GM19324 (cell line): ENCODE data around the gene HP.
"Not testable (repeated sequence)": the region's sequence is repeated elsewhere in the genome, so short reads cannot be mapped to it uniquely, and the experiment has no call there.

ENCODE experiments used
- ATAC-seq: cut with Tn5 transposase; IDR thresholded peaks from one replicate; pipeline ENCODE4 v1.9.1; 2021; ENCODE audit warnings: mild to moderate bottlenecking, moderate library complexity; ENCODE audit not compliant: unreplicated experiment, low FRiP score

The HP gene

GRCh38 chr16:72042157-72042660 lies 12.1 kb upstream of the HP start:
- no peak for ATAC-seq

GRCh38 chr16:72043058-72043457 lies 11.2 kb upstream of the HP start:
- no peak for ATAC-seq

- ATAC-seq = no peak
These were observed 10.8 kb upstream of the HP start for GRCh38 chr16:72043539-72043938.

- ATAC-seq = no peak
These were observed 10.0 kb upstream of the HP start for GRCh38 chr16:72044296-72044695.

GRCh38 chr16:72044825-72045359 lies 9.4 kb upstream of the HP start:
- no peak for ATAC-seq

GRCh38 chr16:72049110-72049509 lies 5.2 kb upstream of the HP start:
- no peak for ATAC-seq

- no peak for ATAC-seq
These were observed 3.4 kb upstream of the HP start for GRCh38 chr16:72050769-72051464.

GRCh38 chr16:72051818-72052217 lies 2.5 kb upstream of the HP start:
- ATAC-seq = no peak

- no peak for ATAC-seq
These were observed 1.6 kb downstream of the HP start for GRCh38 chr16:72055911-72056310.

- ATAC-seq = not testable (repeated sequence)
These were observed 3.0 kb downstream of the HP start for GRCh38 chr16:72057313-72057712.

GRCh38 chr16:72059060-72059459 lies 4.8 kb downstream of the HP start:
- ATAC-seq = not testable (repeated sequence)

GRCh38 chr16:72060405-72060804 lies 6.1 kb downstream of the HP start:
- no peak for ATAC-seq

GRCh38 chr16:72061564-72061963 lies 7.3 kb downstream of the HP start:
- ATAC-seq = no peak

- no peak for ATAC-seq
These were observed 10.1 kb downstream of the HP start for GRCh38 chr16:72064361-72064894.

- peak; percentile 44 for ATAC-seq
These were observed 12.4 kb downstream of the HP start for GRCh38 chr16:72066747-72067146.

- ATAC-seq = no peak
These were observed 14.6 kb downstream of the HP start for GRCh38 chr16:72068930-72069329.

GRCh38 chr16:72072514-72073342 lies 18.4 kb downstream of the HP start:
- no peak for ATAC-seq

- no peak for ATAC-seq
These were observed 19.4 kb downstream of the HP start for GRCh38 chr16:72073560-72074230.

GRCh38 chr16:72075067-72075466 lies 20.8 kb downstream of the HP start:
- ATAC-seq = not testable (repeated sequence)

GRCh38 chr16:72076991-72077706 lies 22.8 kb downstream of the HP start:
- not testable (repeated sequence) for ATAC-seq
